CD4-positive, alpha-beta T cell treated with Interleukin-6 at 100 ng/mL for 8 hours (primary cell): ENCODE data around the gene DAP3.
"Not testable (repeated sequence)": the region's sequence is repeated elsewhere in the genome, so short reads cannot be mapped to it uniquely, and the experiment has no call there.

ENCODE experiments used
- DNase-seq: peaks from one replicate; pipeline ENCODE4 v3.0.0-alpha.2; 2020; ENCODE audit warnings: mixed read lengths, low spot score

DAP3 gene

DNA sequence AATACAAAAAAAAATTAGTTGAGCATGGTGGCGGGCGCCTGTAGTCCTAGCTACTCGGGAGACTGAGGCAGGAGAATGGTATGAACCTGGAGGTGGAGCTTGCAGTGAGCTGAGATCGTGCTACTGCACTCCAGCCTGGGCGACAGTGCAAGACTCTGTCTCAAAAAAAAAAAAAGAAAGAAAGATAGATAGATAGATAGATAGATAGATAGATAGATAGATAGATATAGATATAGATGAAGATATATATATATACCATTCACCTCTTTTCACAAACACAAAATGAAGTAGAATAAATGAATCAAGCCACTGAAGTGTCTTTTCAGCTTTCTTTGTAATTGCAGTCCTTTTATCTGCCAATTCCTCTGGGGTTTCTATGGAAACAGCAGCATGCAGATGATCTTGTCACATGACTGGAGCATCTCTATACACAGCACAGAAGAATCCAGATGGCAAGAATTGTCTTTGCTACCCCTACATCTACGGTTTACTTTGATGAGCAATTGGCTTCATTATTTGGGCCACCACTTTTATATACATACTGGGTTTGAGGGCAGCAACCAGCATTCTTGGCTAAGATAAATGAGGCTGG, 29.7 kb downstream of the DAP3 start:
- not testable (repeated sequence) for DNase-seq

DNA sequence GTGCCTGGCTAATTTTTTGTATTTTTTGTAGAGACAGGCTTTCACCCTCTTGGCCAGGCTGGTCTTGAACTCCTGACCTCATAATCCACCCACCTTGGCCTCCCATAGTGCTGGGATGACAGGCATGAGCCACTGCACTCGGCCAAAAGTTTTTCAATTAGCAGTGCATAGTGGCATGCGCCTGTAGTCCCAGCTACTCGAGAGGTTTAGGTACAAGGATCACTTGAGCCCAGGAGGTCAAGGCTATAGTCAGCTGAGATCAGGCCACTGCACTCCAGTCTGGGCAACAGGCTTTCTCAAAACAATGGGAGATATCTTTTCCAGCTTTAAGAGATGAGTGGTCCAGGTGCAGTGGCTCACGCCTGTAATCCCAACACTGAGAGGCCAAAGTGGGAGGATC, 30.8 kb downstream of the DAP3 start:
- no peak for DNase-seq

GRCh38 chr1:155725142-155725541, 36.3 kb downstream of the DAP3 start:
- DNase-seq, result no peak

GRCh38 chr1:155729031-155729898, 40.4 kb downstream of the DAP3 start:
- peak; percentile 18 for DNase-seq

DNA sequence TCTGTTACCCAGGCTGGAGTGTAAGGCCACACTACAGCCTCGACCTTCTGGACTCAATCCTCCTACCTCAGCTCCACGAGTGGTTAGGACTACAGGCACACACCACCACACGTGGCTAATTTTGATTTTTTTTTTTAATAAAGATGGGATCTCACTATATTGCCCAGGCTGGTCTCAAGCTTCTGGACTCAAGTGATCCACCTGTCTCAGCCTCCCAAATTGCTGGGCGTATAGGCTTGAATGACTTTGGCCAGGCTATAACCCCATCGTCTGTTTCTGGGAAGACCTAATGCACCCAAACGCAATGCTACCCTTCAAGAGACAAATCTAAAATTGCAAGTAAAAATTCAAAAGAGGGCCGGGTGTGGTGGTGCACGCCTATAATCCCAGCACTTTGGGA, 52.1 kb downstream of the DAP3 start:
- DNase-seq, result no peak

DNA sequence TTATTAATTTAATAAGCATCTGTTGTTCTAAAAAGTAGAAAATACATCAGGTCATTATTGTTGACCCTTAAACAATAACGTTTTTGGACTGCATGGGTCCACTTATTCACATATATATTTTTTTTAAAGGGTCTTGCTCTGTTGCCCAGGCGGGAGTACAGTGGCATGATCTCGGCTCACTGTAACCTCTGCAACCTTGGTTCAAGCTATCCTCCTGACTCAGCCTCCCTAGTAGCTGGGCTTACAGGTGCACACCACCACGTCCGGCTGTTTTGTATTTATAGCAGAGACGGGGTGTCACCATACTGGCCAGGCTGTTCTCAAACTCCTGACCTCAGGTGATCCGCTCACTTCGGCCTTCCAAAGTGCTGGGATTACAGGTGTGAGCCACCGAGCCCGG, 53.0 kb downstream of the DAP3 start:
- DNase-seq, result no peak

- DNase-seq, result no peak
Measured at GRCh38 chr1:155744711-155745283, 55.9 kb downstream of the DAP3 start.

GRCh38 chr1:155745284-155746228, 56.7 kb downstream of the DAP3 start:
- peak; percentile 89 for DNase-seq

GRCh38 chr1:155747586-155747985, 58.7 kb downstream of the DAP3 start:
- not testable (repeated sequence) for DNase-seq

DNA sequence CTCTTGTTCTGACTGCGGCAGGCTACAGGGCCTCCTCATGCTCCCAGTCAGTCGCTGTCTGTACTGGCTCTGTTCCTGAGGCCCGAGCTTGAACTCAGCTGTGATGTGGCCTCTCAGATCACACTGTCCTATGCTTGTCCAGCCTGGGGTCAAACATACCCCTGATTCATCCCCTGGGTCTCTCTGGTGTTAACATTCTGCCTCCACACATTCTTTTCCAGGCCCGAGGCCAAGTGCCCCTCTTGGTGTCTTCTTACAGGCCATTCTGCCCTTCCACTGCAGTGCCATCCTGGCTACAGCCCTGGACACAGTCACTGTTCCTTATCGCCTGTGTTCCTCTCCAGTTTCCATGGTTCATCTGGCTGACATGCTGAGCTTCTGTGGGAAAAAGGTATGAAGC, 59.2 kb downstream of the DAP3 start:
- DNase-seq, result not testable (repeated sequence)

- DNase-seq, result not testable (repeated sequence)
Measured at GRCh38 chr1:155759017-155759416, 70.1 kb downstream of the DAP3 start.

DNA sequence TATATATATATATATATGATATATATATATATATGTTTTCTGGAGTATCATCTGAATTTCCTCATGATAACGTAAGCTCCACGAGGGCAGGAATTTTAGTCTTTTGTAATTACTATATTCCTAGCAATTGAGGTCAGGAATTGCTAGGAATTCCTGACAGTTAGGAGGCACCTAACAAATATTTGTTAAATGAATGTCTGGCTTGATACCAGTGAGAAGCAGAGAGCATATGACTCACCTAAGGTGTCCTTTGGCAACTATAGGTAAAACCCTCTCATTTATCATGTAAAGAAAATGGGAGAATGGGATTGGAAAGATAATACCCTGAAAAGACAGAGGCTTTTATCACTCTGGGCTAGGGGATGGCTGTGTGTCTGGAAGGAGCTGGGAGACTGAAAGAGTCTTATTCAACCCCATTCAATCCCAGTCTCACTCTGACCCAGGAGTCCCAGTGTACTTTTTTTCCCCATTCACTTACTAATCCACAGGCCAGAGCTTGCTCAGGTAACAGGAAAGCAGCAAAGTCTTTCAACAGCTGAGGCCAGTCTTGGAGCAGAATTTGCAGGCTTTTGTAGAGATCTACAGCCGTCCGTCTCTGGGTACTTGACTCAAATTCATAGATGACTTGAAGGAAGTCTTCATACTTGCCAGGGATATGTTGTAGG, 71.2 kb downstream of the DAP3 start:
- DNase-seq, result no peak

DNA sequence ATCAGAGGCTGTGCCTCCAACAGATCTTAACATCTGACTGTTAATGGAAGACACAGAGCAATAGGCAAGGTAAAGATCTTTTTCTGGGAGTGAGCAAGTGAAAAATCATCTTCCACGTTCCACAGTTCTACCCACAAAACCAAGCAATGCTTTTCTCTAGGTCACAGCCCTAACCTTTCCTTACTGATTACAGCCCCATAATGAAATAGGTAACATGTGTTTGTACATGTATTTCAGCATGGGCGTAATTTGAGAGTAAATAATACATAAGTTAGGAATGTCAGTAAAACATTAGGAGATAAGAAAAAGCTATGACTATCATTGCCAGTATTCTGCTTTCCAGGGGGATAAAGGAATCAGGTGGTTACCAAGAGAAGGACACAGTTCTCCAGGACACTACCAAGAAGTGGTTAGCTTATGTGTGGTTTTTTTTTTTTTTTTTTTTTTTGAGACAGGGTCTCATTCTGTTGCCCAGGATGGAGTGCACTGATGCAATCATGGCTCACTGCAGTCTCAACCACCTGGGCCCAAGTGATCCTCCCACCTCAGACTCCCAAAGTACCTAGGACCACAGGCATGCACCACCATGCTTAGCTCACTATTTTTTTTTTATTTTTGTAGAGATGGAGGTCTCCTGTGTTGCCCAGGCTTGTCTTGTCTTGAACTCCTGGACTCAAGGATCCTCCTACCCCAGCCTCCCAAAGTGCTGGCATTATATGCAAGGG, 72.0 kb downstream of the DAP3 start:
- no peak for DNase-seq

GRCh38 chr1:155761736-155762405, 73.0 kb downstream of the DAP3 start:
- no peak for DNase-seq

DNA sequence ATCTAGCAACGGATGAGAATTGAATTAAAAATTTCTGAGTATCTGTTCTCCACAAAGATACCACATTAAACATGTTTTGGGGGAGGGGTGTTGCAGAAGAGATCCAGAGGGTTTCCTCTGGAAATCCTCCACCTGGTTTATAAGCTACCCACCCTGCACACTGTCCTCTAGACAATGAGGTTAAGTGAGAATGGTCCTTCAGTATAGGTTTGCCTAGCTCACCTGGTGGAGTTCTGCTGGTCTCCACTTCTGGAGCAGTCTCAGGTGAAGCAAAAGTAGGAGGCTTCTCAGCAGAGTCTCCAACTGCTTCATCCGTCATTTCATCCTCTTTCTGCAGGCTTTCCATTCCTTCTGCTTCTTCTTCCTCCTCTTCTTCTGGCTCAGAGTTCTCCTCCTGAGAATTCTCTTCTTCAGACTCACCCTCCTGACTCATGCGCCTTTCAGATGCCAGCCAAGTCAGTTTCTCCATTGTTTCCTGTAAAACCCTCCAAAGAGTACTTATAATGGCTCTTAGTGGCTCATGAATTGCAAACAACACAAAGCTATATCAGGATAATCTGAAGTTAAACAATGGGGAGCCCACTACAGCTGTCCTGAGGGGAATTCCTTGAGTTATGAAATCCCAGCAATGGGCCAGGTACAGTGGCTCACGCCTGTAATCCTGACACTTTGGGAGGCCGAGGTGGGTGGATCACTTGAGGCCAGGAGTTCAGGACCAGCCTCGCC, 74.4 kb downstream of the DAP3 start:
- not testable (repeated sequence) for DNase-seq

DNA sequence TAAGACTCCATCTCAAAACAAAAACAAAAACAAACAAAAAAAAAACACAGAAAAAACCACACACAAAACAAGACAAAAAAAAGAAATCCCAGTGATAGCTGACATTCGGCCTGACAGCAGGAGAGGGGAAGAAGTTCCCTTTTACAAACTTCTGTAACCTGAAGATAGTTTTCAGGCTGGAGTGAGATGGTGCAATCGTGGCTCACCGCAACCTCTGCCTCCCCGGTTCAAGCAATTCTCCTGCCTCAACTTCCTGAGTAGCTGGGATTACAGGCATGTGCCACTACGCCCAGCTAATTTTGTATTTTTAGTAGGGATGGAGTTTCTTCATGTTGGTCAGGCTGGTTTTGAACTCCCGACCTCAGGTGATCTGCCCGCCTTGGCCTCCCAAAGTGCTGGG, 75.1 kb downstream of the DAP3 start:
- DNase-seq, result not testable (repeated sequence)

- not testable (repeated sequence) for DNase-seq
Measured at GRCh38 chr1:155767399-155767989, 78.6 kb downstream of the DAP3 start.

DNA sequence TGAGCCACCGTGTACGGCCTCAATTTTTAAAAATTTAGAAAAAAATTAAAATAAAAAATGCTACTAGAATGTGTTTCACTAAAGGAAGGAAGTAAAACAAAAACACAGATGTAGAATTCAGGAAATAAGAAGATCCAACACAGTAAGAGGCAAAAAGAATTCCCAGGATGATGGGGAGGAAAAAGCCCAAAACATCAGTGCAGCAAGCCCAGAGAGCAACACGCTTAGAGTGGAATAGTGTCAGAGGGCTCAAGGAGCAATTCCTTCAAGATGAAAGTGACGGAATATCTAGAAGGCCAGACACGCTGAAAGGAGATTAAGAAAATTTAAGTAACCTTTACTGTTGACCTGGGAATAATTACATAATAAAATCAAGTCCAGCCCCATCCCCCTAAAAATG, 80.4 kb downstream of the DAP3 start:
- DNase-seq, result no peak

- DNase-seq, result no peak
Measured at GRCh38 chr1:155773221-155773620, 84.3 kb downstream of the DAP3 start.
